Measurements from ENCODE around the gene MOAP1. TPM values are rescaled to one million over a fixed set of nuclear protein-coding genes. Genes with fewer than 3 reads are reported as not detected.

MOAP1 gene
- total RNA-seq, 4 donors from 2014 or later = 31.1 to 41.9 (median 32.2) TPM

- Histone ChIP-seq H3K9me3 (no peaks in the 10 kb centered on the region), H3K27ac (no peak overlapping the region), H3K36me3 (peaks cover 2 to 96% of the 10 kb centered on the region in 2 donors), H3K27me3 (no peaks in the 10 kb centered on the region), H3K4me1 (no peaks in the 10 kb centered on the region), H3K4me3 (no peak overlapping the region)
- DNase-seq = no peak
- TF ChIP-seq CTCF (IDR thresholded peaks at IDR 0.05 in 4 of 5, conservative IDR thresholded peaks at IDR 0.05 in 1 of 5) (peak in 3 of 5 experiments; percentile 21 to 58 (median 48)), POLR2A (IDR thresholded peaks at IDR 0.05) (no peak)
- ATAC-seq = peak; percentile 65 to 76
- in situ Hi-C loops (cut with MboI; ENCODE audit: low sequenced_read_pairs in 4 of 4) (loop anchor here in 1 of 4 donors (25.0 kb wide), 1 partner anchor 393 kb away; no protein-coding TSS in a partner anchor), intact Hi-C loops (cut with DNase I; ENCODE audit: low total_unique reads) (no loop called here)
Observed at GRCh38 chr14:93219103-93219726, 34.5 kb upstream of the MOAP1 start.

- in situ Hi-C loops (cut with MboI; ENCODE audit: low sequenced_read_pairs in 4 of 4) (loop anchor here in 1 of 4 donors (25.0 kb wide), 1 partner anchor 398 kb away; no protein-coding TSS in a partner anchor), intact Hi-C loops (cut with DNase I; ENCODE audit: low total_unique reads) (no loop called here)
- TF ChIP-seq POLR2A (IDR thresholded peaks at IDR 0.05) (no peak), CTCF (IDR thresholded peaks at IDR 0.05 in 4 of 5, conservative IDR thresholded peaks at IDR 0.05 in 1 of 5) (no peak)
- no peak for DNase-seq
- no peak overlapping the region for H3K4me3 ChIP-seq
- peaks cover 0 to 95% of the 10 kb centered on the region in 2 donors for H3K36me3 ChIP-seq
- no peaks in the 10 kb centered on the region for H3K27me3 ChIP-seq
- no peaks in the 10 kb centered on the region for H3K9me3 ChIP-seq
- no peaks in the 10 kb centered on the region for H3K4me1 ChIP-seq
- H3K27ac ChIP-seq = no peak overlapping the region
- no peak for ATAC-seq
Observed at GRCh38 chr14:93214598-93214997, 29.9 kb upstream of the MOAP1 start.

GRCh38 chr14:93212432-93212831 lies 27.7 kb upstream of the MOAP1 start:
- DNase-seq (no peak), ATAC-seq (no peak)
- intact Hi-C loops (cut with DNase I; ENCODE audit: low total_unique reads) = no loop called here

GRCh38 chr14:93207468-93208308 lies 23.0 kb upstream of the MOAP1 start:
- DNase-seq = peak in 1 of 2 donors; percentile 46
- Histone ChIP-seq H3K27ac (peak overlapping the region; percentile 85 to 96 (median 88)), H3K27me3 (no peaks in the 10 kb centered on the region), H3K9me3 (no peaks in the 10 kb centered on the region), H3K36me3 (peaks cover 0 to 28% of the 10 kb centered on the region in 2 donors), H3K4me3 (peak overlapping the region; percentile 82 to 89 (median 87)), H3K4me1 (peaks cover 21 to 24% of the 10 kb centered on the region in 2 donors)
- peak in 1 of 5 experiments; percentile 25 for TF ChIP-seq CTCF (IDR thresholded peaks at IDR 0.05 in 4 of 5, conservative IDR thresholded peaks at IDR 0.05 in 1 of 5)
- TF ChIP-seq POLR2A (IDR thresholded peaks at IDR 0.05) = no peak
- ATAC-seq = peak; percentile 42 to 48
- intact Hi-C loops (cut with DNase I; ENCODE audit: low total_unique reads) (loop anchor here (1.0 to 5.0 kb wide), 4 partner anchors 23 to 460 kb away; partner anchors contain the start of genes BTBD7, ITPK1, LGMN and MOAP1), in situ Hi-C loops (cut with MboI; ENCODE audit: low sequenced_read_pairs in 4 of 4) (loop anchor here in 1 of 4 donors (25.0 kb wide), 1 partner anchor 405 kb away; no protein-coding TSS in a partner anchor)

More at GRCh38 chr14:93212432-93212831, 27.7 kb upstream of the MOAP1 start:
- no peak for TF ChIP-seq POLR2A (IDR thresholded peaks at IDR 0.05)
- no peak for TF ChIP-seq CTCF (IDR thresholded peaks at IDR 0.05 in 4 of 5, conservative IDR thresholded peaks at IDR 0.05 in 1 of 5)
- Histone ChIP-seq H3K9me3 (no peaks in the 10 kb centered on the region), H3K36me3 (peaks cover 0 to 74% of the 10 kb centered on the region in 2 donors), H3K4me1 (peaks cover 15 to 17% of the 10 kb centered on the region in 2 donors), H3K27ac (no peak overlapping the region), H3K4me3 (no peak overlapping the region), H3K27me3 (no peaks in the 10 kb centered on the region)
- in situ Hi-C loops (cut with MboI; ENCODE audit: low sequenced_read_pairs in 4 of 4) = loop anchor here in 1 of 4 donors (25.0 kb wide), 1 partner anchor 400 kb away; no protein-coding TSS in a partner anchor

Data from gastrocnemius medialis (tissue), 4 donors.